H9 (cell line): ENCODE data around the gene PPP1R9A. TPM values are rescaled to one million over a fixed set of nuclear protein-coding genes. Genes with fewer than 3 reads are reported as not detected.

Experiments
- DNase-seq: peaks from one replicate; pipeline ENCODE4 v3.0.0-alpha.2; 2017
- H2AFZ ChIP-seq: one replicate; pipeline ENCODE4 v1.6.1; 2013; ENCODE audit warnings: mild to moderate bottlenecking, low read length, control low read depth, moderate library complexity
- H2AK5ac ChIP-seq: 2 replicates; pipeline ENCODE4 v1.6.1; 2013; ENCODE audit warnings: low read length, control low read depth, mixed read lengths; ENCODE audit not compliant: insufficient read length
- H2BK120ac ChIP-seq: one replicate; pipeline ENCODE4 v1.6.1; 2013; ENCODE audit warnings: low read depth, mild to moderate bottlenecking, low read length, control low read depth, inconsistent platforms; ENCODE audit not compliant: poor library complexity, severe bottlenecking
- H2BK12ac ChIP-seq: 2 replicates; pipeline ENCODE4 v1.6.1; 2013; ENCODE audit warnings: low read length, control low read depth, mixed read lengths, low read depth; ENCODE audit not compliant: insufficient read length
- H2BK15ac ChIP-seq: 2 replicates; pipeline ENCODE4 v1.6.1; 2013; ENCODE audit warnings: low read depth, low read length, control low read depth
- H2BK20ac ChIP-seq: one replicate; pipeline ENCODE4 v1.6.1; 2013; ENCODE audit warnings: low read depth, mild to moderate bottlenecking, low read length, control low read depth, inconsistent platforms; ENCODE audit not compliant: poor library complexity, severe bottlenecking
- H2BK5ac ChIP-seq: 2 replicates; pipeline ENCODE4 v1.6.1; 2013; ENCODE audit warnings: low read length, control low read depth, mixed read lengths; ENCODE audit not compliant: insufficient read length
- H3K14ac ChIP-seq: 2 replicates; pipeline ENCODE4 v1.6.1; 2013; ENCODE audit warnings: low read length, control low read depth; ENCODE audit not compliant: insufficient read depth
- H3K18ac ChIP-seq: 2 replicates; pipeline ENCODE4 v1.6.1; 2013; ENCODE audit warnings: low read depth, mild to moderate bottlenecking, mixed read lengths, low read length, control low read depth; ENCODE audit not compliant: insufficient read length
- H3K23ac ChIP-seq: 2 replicates; pipeline ENCODE4 v1.6.1; 2013; ENCODE audit warnings: low read length, control low read depth, mixed read lengths, low read depth; ENCODE audit not compliant: insufficient read length
- H3K23me2 ChIP-seq: 2 replicates; pipeline ENCODE4 v1.6.1; 2013; ENCODE audit warnings: low read depth, mild to moderate bottlenecking, mixed read lengths, low read length, control low read depth; ENCODE audit not compliant: insufficient read length, poor library complexity, severe bottlenecking
- H3K27ac ChIP-seq: 2 replicates; pipeline ENCODE4 v1.5.1; 2013; ENCODE audit warnings: low read length, control low read depth, mixed read lengths, low read depth; ENCODE audit not compliant: insufficient read length
- H3K27me3 ChIP-seq: 2 replicates; pipeline ENCODE4 v1.6.1; 2013; ENCODE audit warnings: low read length, control low read depth, inconsistent platforms; ENCODE audit not compliant: insufficient read depth
- H3K4ac ChIP-seq: 2 replicates; pipeline ENCODE4 v1.6.1; 2013; ENCODE audit warnings: low read depth, mild to moderate bottlenecking, control low read depth, inconsistent platforms, low read length, moderate library complexity
- H3K4me1 ChIP-seq: 2 replicates; pipeline ENCODE4 v1.6.1; 2013; ENCODE audit warnings: low read length, control low read depth, inconsistent platforms; ENCODE audit not compliant: insufficient read depth
- H3K4me2 ChIP-seq: 2 replicates; pipeline ENCODE4 v1.6.1; 2013; ENCODE audit warnings: low read length, control low read depth, mixed read lengths; ENCODE audit not compliant: insufficient read length, insufficient read depth
- H3K56ac ChIP-seq: 2 replicates; pipeline ENCODE4 v1.6.1; 2013; ENCODE audit warnings: low read depth, mild to moderate bottlenecking, mixed read lengths, low read length, control low read depth; ENCODE audit not compliant: insufficient read length
- H3K79me1 ChIP-seq: 2 replicates; pipeline ENCODE4 v1.6.1; 2013; ENCODE audit warnings: low read depth, mild to moderate bottlenecking, moderate library complexity, low read length, control low read depth, inconsistent platforms; ENCODE audit not compliant: insufficient read depth, poor library complexity, severe bottlenecking
- H3K79me2 ChIP-seq: 2 replicates; pipeline ENCODE4 v1.6.1; 2013; ENCODE audit warnings: low read length, control low read depth, inconsistent platforms; ENCODE audit not compliant: insufficient read depth
- H3K9ac ChIP-seq: 2 replicates; pipeline ENCODE4 v1.6.1; 2013; ENCODE audit warnings: low read length, control low read depth, mixed read lengths; ENCODE audit not compliant: insufficient read length; ENCODE audit errors: extremely low read depth
- H3K9me3 ChIP-seq: one replicate; pipeline ENCODE4 v1.6.1; 2013; ENCODE audit warnings: low read depth, low read length, inconsistent platforms; ENCODE audit not compliant: control insufficient read depth
- H3T11ph ChIP-seq: one replicate; pipeline ENCODE4 v1.6.1; 2013; ENCODE audit warnings: mild to moderate bottlenecking, low read length, control low read depth, inconsistent platforms
- H4K20me1 ChIP-seq: one replicate; pipeline ENCODE4 v1.6.1; 2013; ENCODE audit not compliant: control insufficient read depth, insufficient read length, insufficient read depth
- H4K5ac ChIP-seq: 2 replicates; pipeline ENCODE4 v1.6.1; 2013; ENCODE audit warnings: low read depth, mild to moderate bottlenecking, mixed read lengths, low read length, control low read depth; ENCODE audit not compliant: insufficient read length
- H4K8ac ChIP-seq: replicated peaks from 2 replicates; pipeline ENCODE4 v1.6.1; 2013; ENCODE audit warnings: low read length, control low read depth, mixed read lengths, low read depth; ENCODE audit not compliant: insufficient read length
- H4K91ac ChIP-seq: 2 replicates; pipeline ENCODE4 v1.6.1; 2013; ENCODE audit warnings: low read depth, mild to moderate bottlenecking, moderate library complexity, mixed read lengths, low read length, control low read depth; ENCODE audit not compliant: insufficient read length
- H3K27ac Mint-ChIP-seq, 3 experiments: 2 replicates in 2 of 3; 3 replicates in 1 of 3; pipeline ENCODE4 v1.8.0; 2020 to 2021; ENCODE audit warnings: mixed read lengths in 3 of 3, mild to moderate bottlenecking in 1 of 3, moderate library complexity in 1 of 3
- H3K27me3 Mint-ChIP-seq: 2 replicates; pipeline ENCODE4 v1.8.0; 2021; ENCODE audit warnings: low read depth, mild to moderate bottlenecking, moderate library complexity, mixed read lengths
- H3K36me3 Mint-ChIP-seq, 3 experiments: 2 replicates in 2 of 3; 3 replicates in 1 of 3; pipeline ENCODE4 v1.8.0; 2020 to 2021; ENCODE audit warnings: low read depth in 3 of 3, mixed read lengths in 3 of 3; ENCODE audit not compliant: insufficient read depth in 1 of 3
- H3K4me1 Mint-ChIP-seq, 2 experiments: 2 replicates each; pipeline ENCODE4 v1.8.0; 2020; ENCODE audit warnings: mixed read lengths in 2 of 2
- H3K4me3 Mint-ChIP-seq, 2 experiments: 2 replicates in 1 of 2; 3 replicates in 1 of 2; pipeline ENCODE4 v1.8.0; 2020 to 2021; ENCODE audit warnings: mild to moderate bottlenecking in 2 of 2, mixed read lengths in 2 of 2, moderate library complexity in 1 of 2
- H3K9me3 Mint-ChIP-seq, 2 experiments: 2 replicates in 1 of 2; 3 replicates in 1 of 2; pipeline ENCODE4 v1.8.0; 2020; ENCODE audit warnings: mild to moderate bottlenecking in 2 of 2, mixed read lengths in 2 of 2, moderate library complexity in 1 of 2
- CTCF ChIP-seq: fragments of 200-600 bp; sonication (generic); conservative IDR thresholded peaks from 3 replicates; pipeline ENCODE4 v1.8.0; 2021; ENCODE audit warnings: antibody characterized with exemption, mild to moderate bottlenecking
- whole genome bisulfite sequencing: extraction: QIAGEN DNeasy Blood & Tissue Kit; methylation state at CpG from one replicate; pipeline ENCODE4 v1.1.7; 2013; ENCODE audit warnings: missing lambda C conversion rate, low lambda C conversion rate, mixed read lengths; ENCODE audit not compliant: insufficient read length; ENCODE audit errors: extremely low coverage; 5-methylcytosine and 5-hydroxymethylcytosine counted together
- total RNA-seq: library from RNA; stranded (reverse); gene quantifications from 2 replicates; pipeline ENCODE4 v1.2.1, GENCODE V29; 2021

The PPP1R9A gene
- total RNA-seq, 1 experiment from 2014 or later = 17.0 TPM

GRCh38 chr7:94998266-94999068 is 91.1 kb downstream of the PPP1R9A start:
- Histone ChIP-seq H3K23ac (no peak overlapping the region), H3K18ac (no peak overlapping the region), H3K79me1 (peaks cover 2% of the 10 kb centered on the region), H3K79me2 (no peaks in the 10 kb centered on the region), H3K23me2 (no peaks in the 10 kb centered on the region), H4K91ac (no peak overlapping the region), H3K9ac (no peak overlapping the region), H3K14ac (no peak overlapping the region), H2AK5ac (no peak overlapping the region), H3K4me1 (no peaks in the 10 kb centered on the region), H3K9me3 (no peaks in the 10 kb centered on the region), H3T11ph (no peak overlapping the region), H2BK12ac (no peak overlapping the region), H3K4ac (no peak overlapping the region), H3K4me2 (no peak overlapping the region), H2BK20ac (no peak overlapping the region), H3K27ac (no peak overlapping the region), H2AFZ (no peak overlapping the region), H4K20me1 (no peaks in the 10 kb centered on the region), H3K27me3 (no peaks in the 10 kb centered on the region), H2BK120ac (no peak overlapping the region), H4K5ac (no peak overlapping the region), H3K56ac (no peak overlapping the region), H2BK15ac (no peak overlapping the region), H2BK5ac (no peak overlapping the region), H4K8ac (no peak overlapping the region)
- H3K36me3 Mint-ChIP-seq = peaks cover 0 to 4% (median 0%) of the 10 kb centered on the region in 3 experiments; a peak in 1 of 7 replicates
- H3K4me3 Mint-ChIP-seq = no peak overlapping the region
- DNase-seq = no peak
- no peaks in the 10 kb centered on the region for H3K9me3 Mint-ChIP-seq
- WGBS = no CpG with 5 or more reads among the region's 3 CpGs
- peaks cover 12 to 18% of the 10 kb centered on the region in 2 experiments; a peak in 3 of 4 replicates for H3K4me1 Mint-ChIP-seq
- TF ChIP-seq CTCF = no peak
- no peaks in the 10 kb centered on the region for H3K27me3 Mint-ChIP-seq
- H3K27ac Mint-ChIP-seq = peak overlapping the region in 1 of 3 experiments; percentile 68; a peak in 1 of 7 replicates
